Stomach (tissue), 4 donors: ENCODE results near the gene HCN1.

Experiments
- EP300 ChIP-seq: sonication (generic); formaldehyde crosslinking; IDR thresholded peaks from one replicate; pipeline ENCODE4 v1.6.1; 2017; ENCODE audit warnings: antibody characterized with exemption
- POLR2A ChIP-seq, 4 donors: fragments of 450-650 bp; IDR thresholded peaks; one replicate each; pipeline ENCODE4 v1.6.1; 2016; ENCODE audit warnings: antibody characterized with exemption in 4 of 4, control low read depth in 2 of 4, mild to moderate bottlenecking in 1 of 4, moderate library complexity in 1 of 4
- POLR2AphosphoS5 ChIP-seq, 3 donors: sonication (generic); formaldehyde crosslinking; IDR thresholded peaks; one replicate each; pipeline ENCODE4 v1.6.1; 2016; ENCODE audit warnings: antibody characterized with exemption in 3 of 3
- TF ChIP-seq, protein P1 (sequence below), 7 experiments: fragments of 450-650 bp in 4 of 7; fragments of 200-600 bp in 3 of 7; sonication (generic) in 3 of 7; IDR thresholded peaks; one replicate each; pipeline ENCODE4 v1.5.1; 2016 to 2019; ENCODE audit warnings: antibody characterized with exemption in 7 of 7, control low read depth in 2 of 7, mild to moderate bottlenecking in 1 of 7

GRCh38 chr5:45627076-45627656 lies 69.0 kb downstream of the HCN1 start:
- TF ChIP-seq EP300 = no peak
- TF ChIP-seq, protein P1, sequence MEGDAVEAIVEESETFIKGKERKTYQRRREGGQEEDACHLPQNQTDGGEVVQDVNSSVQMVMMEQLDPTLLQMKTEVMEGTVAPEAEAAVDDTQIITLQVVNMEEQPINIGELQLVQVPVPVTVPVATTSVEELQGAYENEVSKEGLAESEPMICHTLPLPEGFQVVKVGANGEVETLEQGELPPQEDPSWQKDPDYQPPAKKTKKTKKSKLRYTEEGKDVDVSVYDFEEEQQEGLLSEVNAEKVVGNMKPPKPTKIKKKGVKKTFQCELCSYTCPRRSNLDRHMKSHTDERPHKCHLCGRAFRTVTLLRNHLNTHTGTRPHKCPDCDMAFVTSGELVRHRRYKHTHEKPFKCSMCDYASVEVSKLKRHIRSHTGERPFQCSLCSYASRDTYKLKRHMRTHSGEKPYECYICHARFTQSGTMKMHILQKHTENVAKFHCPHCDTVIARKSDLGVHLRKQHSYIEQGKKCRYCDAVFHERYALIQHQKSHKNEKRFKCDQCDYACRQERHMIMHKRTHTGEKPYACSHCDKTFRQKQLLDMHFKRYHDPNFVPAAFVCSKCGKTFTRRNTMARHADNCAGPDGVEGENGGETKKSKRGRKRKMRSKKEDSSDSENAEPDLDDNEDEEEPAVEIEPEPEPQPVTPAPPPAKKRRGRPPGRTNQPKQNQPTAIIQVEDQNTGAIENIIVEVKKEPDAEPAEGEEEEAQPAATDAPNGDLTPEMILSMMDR (IDR thresholded peaks at IDR 0.05) = no peak
- TF ChIP-seq POLR2A (IDR thresholded peaks at IDR 0.05) = no peak
- TF ChIP-seq POLR2AphosphoS5 (IDR thresholded peaks at IDR 0.05) = no peak
